Measurements from ENCODE around the gene NFYC. TPM values are rescaled to one million over a fixed set of nuclear protein-coding genes. Genes with fewer than 3 reads are reported as not detected.

Gene NFYC
- total RNA-seq, 4 donors from 2014 or later = 30.3 to 36.3 (median 33.3) TPM

- H3K4me3 ChIP-seq = no peak overlapping the region
- H3K36me3 ChIP-seq = no peaks in the 10 kb centered on the region
- no peaks in the 10 kb centered on the region for H3K27me3 ChIP-seq
- peak; percentile 10 to 36 for TF ChIP-seq EP300 (IDR thresholded peaks at IDR 0.05)
- no peak for TF ChIP-seq POLR2A (IDR thresholded peaks at IDR 0.05)
- H3K9me3 ChIP-seq = no peaks in the 10 kb centered on the region
- peak in 1 of 2 donors; percentile 32 for DNase-seq (ENCODE audit: low spot score in 2 of 2)
- peaks cover 0 to 79% (median 21%) of the 10 kb centered on the region in 4 donors for H3K4me1 ChIP-seq
- H3K27ac ChIP-seq = peak overlapping the region in 3 of 4 donors; percentile 23 to 66 (median 58)
Observed at GRCh38 chr1:40712997-40713396, 21.5 kb downstream of the NFYC start.

- Histone ChIP-seq H3K9me3 (no peaks in the 10 kb centered on the region), H3K4me1 (peaks cover 0 to 70% (median 21%) of the 10 kb centered on the region in 4 donors), H3K27me3 (no peaks in the 10 kb centered on the region), H3K27ac (no peak overlapping the region), H3K4me3 (no peak overlapping the region), H3K36me3 (no peaks in the 10 kb centered on the region)
- 79 to 81% methylated on average over 4 of the region's 4 CpGs for WGBS, 2 donors
- no peak for DNase-seq (ENCODE audit: low spot score in 2 of 2)
- TF ChIP-seq POLR2A (IDR thresholded peaks at IDR 0.05) = no peak
- no peak for TF ChIP-seq EP300 (IDR thresholded peaks at IDR 0.05)
- no peak for TF ChIP-seq CTCF (IDR thresholded peaks at IDR 0.05)
Observed at GRCh38 chr1:40715491-40716059, 24.1 kb downstream of the NFYC start.

- 95 to 96% methylated on average over 1 of the region's 1 CpG for WGBS, 2 donors
- H3K4me1 ChIP-seq = peaks cover 0 to 58% (median 11%) of the 10 kb centered on the region in 4 donors
- H3K36me3 ChIP-seq = no peaks in the 10 kb centered on the region
- no peak for DNase-seq (ENCODE audit: low spot score in 2 of 2)
- TF ChIP-seq EP300 (IDR thresholded peaks at IDR 0.05) = no peak
- no peak for TF ChIP-seq POLR2A (IDR thresholded peaks at IDR 0.05)
- no peak for TF ChIP-seq CTCF (IDR thresholded peaks at IDR 0.05)
- H3K27me3 ChIP-seq = no peaks in the 10 kb centered on the region
- H3K4me3 ChIP-seq = no peak overlapping the region
- H3K27ac ChIP-seq = no peak overlapping the region
- H3K9me3 ChIP-seq = no peaks in the 10 kb centered on the region
Observed at GRCh38 chr1:40717065-40717464, 25.6 kb downstream of the NFYC start.

GRCh38 chr1:40717955-40718354 is 26.5 kb downstream of the NFYC start:
- TF ChIP-seq POLR2A (IDR thresholded peaks at IDR 0.05) (no peak), EP300 (IDR thresholded peaks at IDR 0.05) (no peak), CTCF (IDR thresholded peaks at IDR 0.05) (no peak)
- 76 to 84% methylated on average over 1 of the region's 1 CpG for WGBS, 2 donors

GRCh38 chr1:40720493-40720892 is 29.0 kb downstream of the NFYC start:
- H3K4me1 ChIP-seq = peaks cover 0 to 63% (median 6%) of the 10 kb centered on the region in 4 donors
- no peak for DNase-seq (ENCODE audit: low spot score in 2 of 2)
- H3K27ac ChIP-seq = no peak overlapping the region
- TF ChIP-seq POLR2A (IDR thresholded peaks at IDR 0.05) = no peak
- no peak for TF ChIP-seq EP300 (IDR thresholded peaks at IDR 0.05)
- no peak for TF ChIP-seq CTCF (IDR thresholded peaks at IDR 0.05)
- no peaks in the 10 kb centered on the region for H3K27me3 ChIP-seq
- H3K36me3 ChIP-seq = no peaks in the 10 kb centered on the region
- 94 to 95% methylated on average over 3 of the region's 3 CpGs for WGBS, 2 donors
- H3K9me3 ChIP-seq = no peaks in the 10 kb centered on the region
- no peak overlapping the region for H3K4me3 ChIP-seq

More at GRCh38 chr1:40717955-40718354, 26.5 kb downstream of the NFYC start:
- Histone ChIP-seq H3K36me3 (no peaks in the 10 kb centered on the region), H3K9me3 (no peaks in the 10 kb centered on the region), H3K27me3 (no peaks in the 10 kb centered on the region), H3K4me3 (no peak overlapping the region), H3K4me1 (peaks cover 0 to 54% (median 5%) of the 10 kb centered on the region in 4 donors), H3K27ac (no peak overlapping the region)
- no peak for DNase-seq (ENCODE audit: low spot score in 2 of 2)
